Ureter (tissue), 1 donor: ENCODE data around the gene ICAM1. TPM values are rescaled to one million over a fixed set of nuclear protein-coding genes. Genes with fewer than 3 reads are reported as not detected.

Source experiments
- DNase-seq: peaks from one replicate; pipeline ENCODE4 v3.0.0-alpha.2; 2020; ENCODE audit warnings: low spot score
- total RNA-seq: library from RNA; stranded (reverse); gene quantifications from one replicate; pipeline ENCODE4 v1.2.4, GENCODE V29; 2023
- donor health status: DM: yes; HTN: yes; CAD: no.

ICAM1 gene
- total RNA-seq, 1 donor from 2014 or later: 20.4 TPM

- DNase-seq: no peak
These were observed 22.1 kb downstream of the ICAM1 start for GRCh38 chr19:10292789-10293636.

GRCh38 chr19:10293637-10294367 is 22.9 kb downstream of the ICAM1 start:
- DNase-seq: no peak

- DNase-seq: no peak
These were observed 23.4 kb downstream of the ICAM1 start for GRCh38 chr19:10294368-10294697.

GRCh38 chr19:10295305-10295846 is 24.5 kb downstream of the ICAM1 start:
- DNase-seq: no peak

GRCh38 chr19:10295847-10296591 is 25.1 kb downstream of the ICAM1 start:
- no peak for DNase-seq

GRCh38 chr19:10299545-10300458 is 28.9 kb downstream of the ICAM1 start:
- DNase-seq: no peak

- no peak for DNase-seq
These were observed 34.4 kb downstream of the ICAM1 start for GRCh38 chr19:10305139-10305806.

GRCh38 chr19:10306327-10306726 is 35.4 kb downstream of the ICAM1 start:
- DNase-seq: no peak

GRCh38 chr19:10309423-10309822 is 38.5 kb downstream of the ICAM1 start, which contains the start of gene ZGLP1:
TSS of gene ZGLP1 (minus strand) at chr19:10309815.
- no peak for DNase-seq

GRCh38 chr19:10315335-10316214 is 44.7 kb downstream of the ICAM1 start, which contains the start of gene FDX2:
TSS of gene FDX2 (minus strand) at chr19:10316015. CDS start at chr19:10315996, 19 bp downstream.
- peak; percentile 90 for DNase-seq

- no peak for DNase-seq
These were observed 45.5 kb downstream of the ICAM1 start for GRCh38 chr19:10316229-10317044.

GRCh38 chr19:10317045-10317856 is 46.3 kb downstream of the ICAM1 start:
- DNase-seq: no peak

GRCh38 chr19:10317857-10318462 is 47.0 kb downstream of the ICAM1 start:
- no peak for DNase-seq

GRCh38 chr19:10318807-10319682 is 48.1 kb downstream of the ICAM1 start:
- DNase-seq: no peak

GRCh38 chr19:10320602-10321416 is 49.9 kb downstream of the ICAM1 start:
- DNase-seq: no peak
